CD4-positive, alpha-beta T cell (primary cell): ENCODE results near the gene IGDCC3. TPM values are rescaled to one million over a fixed set of nuclear protein-coding genes. Genes with fewer than 3 reads are reported as not detected.

ENCODE experiments used
- ATAC-seq: fragments of 200-7000 bp; cut with Tn5 transposase; one replicate; pipeline ENCODE4 v1.10.0; 2022; ENCODE audit warnings: mild to moderate bottlenecking; ENCODE audit not compliant: poor library complexity
- CTCF ChIA-PET: fragments of 350-600 bp; sonication (Branson Sonifier 250); formaldehyde crosslinking; loops from one replicate; lab custom pipeline; 2021; ENCODE audit warnings: antibody characterized with exemption, inconsistent platforms; lab: Charles Lee
- POLR2A ChIA-PET: fragments of 350-600 bp; sonication (Branson Sonifier 250); formaldehyde crosslinking; loops from one replicate; lab custom pipeline; 2021; ENCODE audit warnings: antibody characterized with exemption, inconsistent platforms; lab: Charles Lee
- DNase-seq, 14 experiments: peaks; one replicate each; pipeline ENCODE4 v3.0.0-alpha.2; 2013 to 2020; ENCODE audit warnings: mixed read lengths in 2 of 14
- H3K27ac ChIP-seq, 2 donors: one replicate each; pipeline versions ENCODE4 v1.5.1 to v1.7.0; 2013; ENCODE audit warnings: low read length in 2 of 2, low read depth in 1 of 2, mild to moderate bottlenecking in 1 of 2
- H3K27me3 ChIP-seq, 2 experiments: 1 replicate in 1 of 2; 2 replicates in 1 of 2; pipeline versions ENCODE4 v1.6.1 to v1.7.0; 2013; ENCODE audit warnings: low read length in 2 of 2, control low read depth in 1 of 2, mild to moderate bottlenecking in 1 of 2, moderate library complexity in 1 of 2; ENCODE audit not compliant: insufficient read depth in 2 of 2, control insufficient read depth in 1 of 2
- H3K36me3 ChIP-seq: one replicate; pipeline ENCODE4 v1.6.1; 2013; ENCODE audit warnings: low read length, control low read depth; ENCODE audit not compliant: insufficient read depth
- H3K4me1 ChIP-seq: one replicate; pipeline ENCODE4 v1.6.1; 2013; ENCODE audit warnings: low read length, control low read depth; ENCODE audit not compliant: insufficient read depth
- H3K4me3 ChIP-seq: one replicate; pipeline ENCODE4 v1.5.1; 2013; ENCODE audit warnings: mild to moderate bottlenecking, low read length, moderate library complexity
- H3K9me3 ChIP-seq, 2 experiments: 1 replicate in 1 of 2; 2 replicates in 1 of 2; pipeline versions ENCODE4 v1.6.1 to v1.7.0; 2013; ENCODE audit warnings: low read length in 2 of 2, mild to moderate bottlenecking in 2 of 2, control low read depth in 1 of 2, moderate library complexity in 1 of 2; ENCODE audit not compliant: control insufficient read depth in 1 of 2, insufficient read depth in 1 of 2
- H3K27ac Mint-ChIP-seq: one replicate; pipeline ENCODE4 v1.8.0; 2020; ENCODE audit warnings: mixed read lengths
- H3K27me3 Mint-ChIP-seq: one replicate; pipeline ENCODE4 v1.8.0; 2021; ENCODE audit warnings: mixed read lengths
- H3K36me3 Mint-ChIP-seq: one replicate; pipeline ENCODE4 v1.8.0; 2021; ENCODE audit warnings: low read depth, mixed read lengths
- H3K4me1 Mint-ChIP-seq: one replicate; pipeline ENCODE4 v1.8.0; 2021; ENCODE audit warnings: low read depth, mixed read lengths
- H3K4me3 Mint-ChIP-seq: one replicate; pipeline ENCODE4 v1.8.0; 2020; ENCODE audit warnings: mild to moderate bottlenecking, mixed read lengths
- H3K9me3 Mint-ChIP-seq: one replicate; pipeline ENCODE4 v1.8.0; 2020; ENCODE audit warnings: mixed read lengths
- intact Hi-C, 2 experiments: fragments of 100-400 bp; cut with DNase I in 1 of 2; cut with micrococcal nuclease in 1 of 2; formaldehyde crosslinking; loops; one replicate each; pipeline versions ENCODE4 v1.15.1 to v1.9.0; 2023 to 2025; cut with DNase I, micrococcal nuclease
- total RNA-seq, 174 experiments: library from RNA in 2 of 174; stranded (reverse) in 2 of 174; gene quantifications; one replicate each; pipeline ENCODE4 v1.2.3 and lab custom pipeline; 2021 to 2026
- TF ChIP-seq, protein P1 (sequence below): fragments of 200-600 bp; IDR thresholded peaks from one replicate; pipeline ENCODE4 v1.8.0; 2022; ENCODE audit warnings: antibody characterized with exemption, mild to moderate bottlenecking

Gene IGDCC3
- total RNA-seq, 2 experiments from 2014 or later: not detected

GRCh38 chr15:65420975-65421359, 43.2 kb upstream of the IGDCC3 start:
- H3K27me3 ChIP-seq: peaks cover 36 to 55% of the 10 kb centered on the region in 2 experiments
- no peak for ATAC-seq
- no peak overlapping the region for H3K4me3 ChIP-seq
- H3K27ac ChIP-seq: no peak overlapping the region
- Mint-ChIP-seq H3K4me3 (no peak overlapping the region), H3K9me3 (no peaks in the 10 kb centered on the region), H3K27ac (no peak overlapping the region), H3K27me3 (peaks cover 82% of the 10 kb centered on the region), H3K36me3 (no peaks in the 10 kb centered on the region), H3K4me1 (peaks cover 16% of the 10 kb centered on the region)
- H3K4me1 ChIP-seq: peaks cover 17% of the 10 kb centered on the region
- DNase-seq: no peak
- ChIA-PET CTCF (no interaction called here), POLR2A (no interaction called here)
- intact Hi-C loops: no loop called here
- peaks cover 0 to 3% of the 10 kb centered on the region in 2 experiments for H3K9me3 ChIP-seq
- H3K36me3 ChIP-seq: no peaks in the 10 kb centered on the region
- TF ChIP-seq, protein P1, sequence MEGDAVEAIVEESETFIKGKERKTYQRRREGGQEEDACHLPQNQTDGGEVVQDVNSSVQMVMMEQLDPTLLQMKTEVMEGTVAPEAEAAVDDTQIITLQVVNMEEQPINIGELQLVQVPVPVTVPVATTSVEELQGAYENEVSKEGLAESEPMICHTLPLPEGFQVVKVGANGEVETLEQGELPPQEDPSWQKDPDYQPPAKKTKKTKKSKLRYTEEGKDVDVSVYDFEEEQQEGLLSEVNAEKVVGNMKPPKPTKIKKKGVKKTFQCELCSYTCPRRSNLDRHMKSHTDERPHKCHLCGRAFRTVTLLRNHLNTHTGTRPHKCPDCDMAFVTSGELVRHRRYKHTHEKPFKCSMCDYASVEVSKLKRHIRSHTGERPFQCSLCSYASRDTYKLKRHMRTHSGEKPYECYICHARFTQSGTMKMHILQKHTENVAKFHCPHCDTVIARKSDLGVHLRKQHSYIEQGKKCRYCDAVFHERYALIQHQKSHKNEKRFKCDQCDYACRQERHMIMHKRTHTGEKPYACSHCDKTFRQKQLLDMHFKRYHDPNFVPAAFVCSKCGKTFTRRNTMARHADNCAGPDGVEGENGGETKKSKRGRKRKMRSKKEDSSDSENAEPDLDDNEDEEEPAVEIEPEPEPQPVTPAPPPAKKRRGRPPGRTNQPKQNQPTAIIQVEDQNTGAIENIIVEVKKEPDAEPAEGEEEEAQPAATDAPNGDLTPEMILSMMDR: no peak

GRCh38 chr15:65418596-65418995, 40.8 kb upstream of the IGDCC3 start:
- Histone ChIP-seq H3K27ac (no peak overlapping the region), H3K36me3 (no peaks in the 10 kb centered on the region), H3K4me1 (peaks cover 17% of the 10 kb centered on the region), H3K27me3 (peaks cover 35 to 39% of the 10 kb centered on the region in 2 experiments), H3K9me3 (peaks cover 0 to 3% of the 10 kb centered on the region in 2 experiments), H3K4me3 (no peak overlapping the region)
- peaks cover 12% of the 10 kb centered on the region for H3K4me1 Mint-ChIP-seq
- H3K36me3 Mint-ChIP-seq: no peaks in the 10 kb centered on the region
- TF ChIP-seq, protein P1: no peak
- intact Hi-C loops: no loop called here
- DNase-seq (no peak), ATAC-seq (no peak)
- H3K27ac Mint-ChIP-seq: no peak overlapping the region
- H3K27me3 Mint-ChIP-seq: peaks cover 60% of the 10 kb centered on the region
- ChIA-PET CTCF (no interaction called here), POLR2A (no interaction called here)
- no peak overlapping the region for H3K4me3 Mint-ChIP-seq
- no peaks in the 10 kb centered on the region for H3K9me3 Mint-ChIP-seq

DNA sequence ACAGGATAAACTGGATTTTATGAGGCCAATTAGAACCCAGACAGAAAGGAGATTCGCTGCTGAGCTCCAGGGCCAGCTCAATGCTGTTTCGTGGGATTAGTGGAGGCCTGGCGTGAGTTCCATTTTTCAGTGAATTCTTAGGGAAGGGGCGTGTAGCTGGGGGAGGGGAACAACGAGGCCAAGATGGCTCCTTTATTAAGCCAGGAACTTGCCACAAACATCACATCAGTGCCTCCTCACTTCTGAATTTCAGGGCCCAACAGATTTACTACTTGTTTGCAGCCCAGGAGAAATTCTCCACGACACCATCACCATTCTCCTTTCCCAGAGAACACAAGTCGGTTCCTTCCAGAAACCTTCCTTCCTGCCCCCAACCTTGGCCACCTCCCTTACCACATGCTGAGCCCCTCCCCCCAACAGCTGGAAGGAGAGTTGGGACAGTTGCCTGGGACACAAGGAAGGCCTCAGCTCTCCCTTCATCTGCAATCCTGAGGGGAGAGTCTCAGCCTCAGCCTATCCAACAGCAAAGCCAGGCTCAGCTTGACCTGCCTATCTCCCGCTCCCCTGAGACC, 39.1 kb upstream of the IGDCC3 start:
- Mint-ChIP-seq H3K27me3 (peaks cover 48% of the 10 kb centered on the region), H3K9me3 (no peaks in the 10 kb centered on the region), H3K27ac (no peak overlapping the region), H3K4me3 (no peak overlapping the region), H3K4me1 (peaks cover 2% of the 10 kb centered on the region), H3K36me3 (no peaks in the 10 kb centered on the region)
- TF ChIP-seq, protein P1: no peak
- ChIA-PET POLR2A (no interaction called here), CTCF (no interaction called here)
- intact Hi-C loops: no loop called here
- Histone ChIP-seq H3K9me3 (no peaks in the 10 kb centered on the region), H3K27ac (no peak overlapping the region), H3K27me3 (peaks cover 25 to 28% of the 10 kb centered on the region in 2 experiments), H3K4me3 (no peak overlapping the region), H3K36me3 (no peaks in the 10 kb centered on the region), H3K4me1 (peaks cover 11% of the 10 kb centered on the region)
- no peak for ATAC-seq
- no peak for DNase-seq
